ENCODE measurements around the gene ZNF491.

DNA sequence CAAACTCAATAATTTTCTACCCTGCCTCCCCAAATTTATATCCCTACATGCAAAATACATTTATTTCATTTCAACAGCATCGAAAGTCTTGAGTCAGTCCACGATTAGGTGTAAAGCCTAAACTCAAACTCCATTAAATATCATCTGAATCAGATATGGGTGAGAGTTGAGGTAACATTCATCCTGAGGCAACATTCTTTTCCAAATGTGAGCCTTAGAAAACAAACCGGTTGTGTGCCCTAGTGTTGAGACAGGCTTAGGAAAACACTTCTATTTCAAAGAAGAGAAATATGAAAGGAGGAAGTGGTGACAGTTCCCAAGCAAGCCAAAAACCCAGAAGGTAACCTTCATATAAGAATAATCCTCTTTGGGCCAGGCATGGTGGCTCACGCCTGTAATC is 43.7 kb upstream of the ZNF491 start:
- TF ChIP-seq, protein P1, sequence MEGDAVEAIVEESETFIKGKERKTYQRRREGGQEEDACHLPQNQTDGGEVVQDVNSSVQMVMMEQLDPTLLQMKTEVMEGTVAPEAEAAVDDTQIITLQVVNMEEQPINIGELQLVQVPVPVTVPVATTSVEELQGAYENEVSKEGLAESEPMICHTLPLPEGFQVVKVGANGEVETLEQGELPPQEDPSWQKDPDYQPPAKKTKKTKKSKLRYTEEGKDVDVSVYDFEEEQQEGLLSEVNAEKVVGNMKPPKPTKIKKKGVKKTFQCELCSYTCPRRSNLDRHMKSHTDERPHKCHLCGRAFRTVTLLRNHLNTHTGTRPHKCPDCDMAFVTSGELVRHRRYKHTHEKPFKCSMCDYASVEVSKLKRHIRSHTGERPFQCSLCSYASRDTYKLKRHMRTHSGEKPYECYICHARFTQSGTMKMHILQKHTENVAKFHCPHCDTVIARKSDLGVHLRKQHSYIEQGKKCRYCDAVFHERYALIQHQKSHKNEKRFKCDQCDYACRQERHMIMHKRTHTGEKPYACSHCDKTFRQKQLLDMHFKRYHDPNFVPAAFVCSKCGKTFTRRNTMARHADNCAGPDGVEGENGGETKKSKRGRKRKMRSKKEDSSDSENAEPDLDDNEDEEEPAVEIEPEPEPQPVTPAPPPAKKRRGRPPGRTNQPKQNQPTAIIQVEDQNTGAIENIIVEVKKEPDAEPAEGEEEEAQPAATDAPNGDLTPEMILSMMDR (conservative IDR thresholded peaks at IDR 0.05 in 1 of 2, IDR thresholded peaks at IDR 0.05 in 1 of 2; ENCODE audit: low read depth in 1 of 2, low read length in 2 of 2): no peak
- no peak for TF ChIP-seq EZH2 (IDR thresholded peaks at IDR 0.05; ENCODE audit: low read length, missing control alignments)
